ENCODE results near the gene KCNIP3. TPM values are rescaled to one million over a fixed set of nuclear protein-coding genes. Genes with fewer than 3 reads are reported as not detected.

Gene KCNIP3
- total RNA-seq, 1 donor from 2014 or later: not detected

DNA sequence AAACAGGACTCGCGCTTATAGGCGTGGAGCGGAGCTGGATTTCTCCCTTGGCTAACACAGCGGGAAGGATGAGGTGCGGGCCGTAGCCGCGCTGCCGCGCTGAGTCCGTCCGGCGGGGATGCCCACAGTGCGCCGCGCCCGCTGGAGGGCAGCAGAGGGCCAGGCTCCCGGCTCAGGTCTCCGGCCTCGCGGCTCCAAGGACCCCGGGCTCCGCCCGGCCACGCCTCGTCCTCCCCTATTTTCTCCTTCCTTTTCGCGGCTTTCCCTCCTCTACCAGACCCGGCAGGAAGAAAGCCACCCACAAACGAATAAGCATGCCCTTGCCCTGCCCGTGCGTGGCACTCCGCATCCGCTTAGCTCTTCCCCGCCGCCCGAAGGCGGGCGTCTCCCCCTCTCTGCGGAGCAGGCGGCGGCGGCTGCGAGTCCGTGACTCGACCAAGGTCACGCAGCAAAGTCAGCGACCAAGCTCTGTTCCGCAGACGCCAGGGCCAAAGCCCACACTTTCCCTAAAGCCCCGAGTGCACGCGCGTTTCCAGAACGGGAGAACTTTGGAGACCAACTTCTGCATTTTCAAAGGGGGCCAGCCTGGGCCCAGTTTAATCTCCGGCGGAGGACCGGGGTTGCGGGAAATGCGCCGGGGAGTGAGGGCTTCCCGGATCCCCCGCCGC lies 48.5 kb downstream of the KCNIP3 start:
- Mint-ChIP-seq H3K4me3 (peak overlapping the region; percentile 81), H3K36me3 (ENCODE audit: low read depth) (no peaks in the 10 kb centered on the region), H3K27ac (no peak overlapping the region), H3K4me1 (peaks cover 9% of the 10 kb centered on the region), H3K27me3 (peaks cover 39% of the 10 kb centered on the region), H3K9me3 (no peaks in the 10 kb centered on the region)
- DNase-seq (peak; percentile 60), ATAC-seq (ENCODE audit: low read depth) (peak; percentile 91)
- CTCF ChIA-PET: interaction anchor here (0.9 to 1.3 kb wide), 4 partner anchors 9 to 224 kb away, joined by 3 to 4 read pairs (median 4); partner anchors contain the start of gene MRPS5
- intact Hi-C loops (cut with micrococcal nuclease): loop anchor here (1.0 to 5.0 kb wide), 2 partner anchors 57 to 384 kb away; partner anchors contain the start of gene FAHD2A
- TF ChIP-seq CTCF (IDR thresholded peaks at IDR 0.05): peak; percentile 76
- POLR2A ChIA-PET: no interaction called here

DNA sequence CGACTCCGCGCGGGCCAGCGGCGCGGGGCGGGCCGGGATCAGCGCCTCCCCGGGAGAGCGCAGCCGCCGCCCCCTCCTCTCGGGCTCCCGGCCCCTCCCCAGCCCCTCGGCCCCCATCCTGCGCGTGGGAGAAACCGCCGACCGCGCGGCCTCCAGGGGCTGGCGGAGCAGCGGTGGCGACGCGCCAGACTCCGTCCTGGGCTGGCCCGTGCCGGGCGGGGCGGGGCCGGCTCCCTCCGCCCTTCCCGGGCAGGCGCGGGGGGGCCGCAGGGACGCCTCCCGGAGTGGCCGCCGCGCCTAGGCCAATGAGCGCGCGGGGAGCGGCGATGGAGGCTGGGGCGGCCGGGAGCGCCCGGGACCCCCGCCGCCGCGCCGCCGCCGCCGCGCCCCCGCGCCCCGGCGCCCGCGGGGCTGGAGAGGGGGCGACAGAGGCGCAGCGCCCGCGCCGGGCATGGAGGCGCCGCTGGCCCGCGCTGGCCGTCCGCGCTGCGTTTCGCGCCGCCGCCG lies 49.1 kb downstream of the KCNIP3 start:
- no peak for ATAC-seq (ENCODE audit: low read depth)
- ChIA-PET CTCF (interaction anchor here (1.3 kb wide), 1 partner anchor 17 kb away, joined by 4 read pairs; no protein-coding TSS in a partner anchor), POLR2A (no interaction called here)
- intact Hi-C loops (cut with micrococcal nuclease): loop anchor here (5.0 kb wide), 1 partner anchor 56 kb away; the partner anchor contains the start of gene FAHD2A
- H3K4me3 Mint-ChIP-seq: no peak overlapping the region
- H3K27ac Mint-ChIP-seq: no peak overlapping the region
- peaks cover 39% of the 10 kb centered on the region for H3K27me3 Mint-ChIP-seq
- TF ChIP-seq CTCF (IDR thresholded peaks at IDR 0.05): no peak
- DNase-seq: no peak
- H3K36me3 Mint-ChIP-seq (ENCODE audit: low read depth): no peaks in the 10 kb centered on the region
- peaks cover 9% of the 10 kb centered on the region for H3K4me1 Mint-ChIP-seq
- H3K9me3 Mint-ChIP-seq: no peaks in the 10 kb centered on the region

- Mint-ChIP-seq H3K36me3 (ENCODE audit: low read depth) (no peaks in the 10 kb centered on the region), H3K27ac (no peak overlapping the region), H3K4me3 (peak overlapping the region; percentile 53), H3K4me1 (peaks cover 9% of the 10 kb centered on the region), H3K9me3 (no peaks in the 10 kb centered on the region), H3K27me3 (peaks cover 37% of the 10 kb centered on the region)
- intact Hi-C loops (cut with micrococcal nuclease): loop anchor here (5.0 kb wide), 1 partner anchor 55 kb away; the partner anchor contains the start of gene FAHD2A
- ChIA-PET CTCF (no interaction called here), POLR2A (no interaction called here)
- DNase-seq (peak; percentile 15), ATAC-seq (ENCODE audit: low read depth) (no peak)
- no peak for TF ChIP-seq CTCF (IDR thresholded peaks at IDR 0.05)
Measured at GRCh38 chr2:95346738-95347671, 49.9 kb downstream of the KCNIP3 start.

GRCh38 chr2:95347681-95348608 lies 50.8 kb downstream of the KCNIP3 start:
- Mint-ChIP-seq H3K27me3 (peaks cover 32% of the 10 kb centered on the region), H3K27ac (no peak overlapping the region), H3K9me3 (no peaks in the 10 kb centered on the region), H3K4me3 (no peak overlapping the region), H3K4me1 (peaks cover 9% of the 10 kb centered on the region), H3K36me3 (ENCODE audit: low read depth) (no peaks in the 10 kb centered on the region)
- ChIA-PET POLR2A (no interaction called here), CTCF (no interaction called here)
- intact Hi-C loops (cut with micrococcal nuclease): loop anchor here (5.0 kb wide), 1 partner anchor 54 kb away; the partner anchor contains the start of gene FAHD2A
- no peak for TF ChIP-seq CTCF (IDR thresholded peaks at IDR 0.05)
- ATAC-seq (ENCODE audit: low read depth) (no peak), DNase-seq (no peak)
